Colonic mucosa (tissue), 4 donors: ENCODE results near the gene DCST1. TPM values are rescaled to one million over a fixed set of nuclear protein-coding genes. Genes with fewer than 3 reads are reported as not detected.

Experiments
- DNase-seq: peaks from one replicate; pipeline ENCODE4 v3.0.0-alpha.2; 2020
- H3K27ac ChIP-seq: fragments of 200-600 bp; one replicate; pipeline ENCODE4 v1.8.0; 2021
- H3K27me3 ChIP-seq: fragments of 200-600 bp; one replicate; pipeline ENCODE4 v1.8.0; 2021
- H3K36me3 ChIP-seq: fragments of 200-600 bp; one replicate; pipeline ENCODE4 v1.8.0; 2021
- H3K4me1 ChIP-seq: fragments of 200-600 bp; one replicate; pipeline ENCODE4 v1.8.0; 2021; ENCODE audit warnings: mild to moderate bottlenecking
- H3K4me3 ChIP-seq: fragments of 200-600 bp; one replicate; pipeline ENCODE4 v1.8.0; 2021
- H3K9ac ChIP-seq, 2 donors: one replicate each; pipeline ENCODE4 v1.7.0; 2013; ENCODE audit warnings: control low read depth in 2 of 2, low read depth in 2 of 2, low read length in 2 of 2
- H3K9me3 ChIP-seq: fragments of 200-600 bp; one replicate; pipeline ENCODE4 v1.8.0; 2021
- intact Hi-C: fragments of 100-400 bp; cut with DNase I; formaldehyde crosslinking; loops from one replicate; pipeline ENCODE4 v1.14.1; 2022
- total RNA-seq, 2 donors: library from RNA; stranded (reverse); fragmentation: NEBNext Ultra II Directional in 1 of 2; extraction: Animal tissue kit (Norgen Biotek cat#: 25700) in 1 of 2; gene quantifications; one replicate each; pipeline ENCODE4 v1.2.1, GENCODE V29; 2021
- TF ChIP-seq, protein P1 (sequence below): fragments of 200-600 bp; IDR thresholded peaks from one replicate; pipeline ENCODE4 v1.8.0; 2022; ENCODE audit warnings: antibody characterized with exemption, mild to moderate bottlenecking
- donor health status: healthy.
- donor health status: DM: no; HTN: no; CAD: no.
- donor health status: DM: no; HTN: no; CAD: no.

DCST1 gene
- total RNA-seq, 2 donors from 2014 or later = not detected

DNA sequence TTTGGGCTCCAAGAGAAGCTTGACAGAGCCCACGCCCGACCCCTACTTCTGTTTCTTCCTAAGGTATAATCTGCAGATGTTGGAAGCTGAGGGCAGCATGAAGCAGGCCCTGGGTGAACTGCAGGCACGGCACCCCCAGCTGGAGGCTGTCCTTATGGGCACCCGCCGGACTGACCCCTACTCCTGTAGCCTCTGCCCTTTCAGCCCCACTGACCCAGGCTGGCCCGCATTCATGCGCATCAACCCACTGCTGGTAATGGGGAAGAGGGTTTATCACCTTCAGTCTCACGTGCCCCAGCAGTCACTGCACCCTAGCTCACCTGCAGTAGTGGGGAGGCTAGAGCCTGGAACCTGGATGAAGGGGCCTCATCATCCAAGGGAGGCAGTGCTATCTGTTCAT is 43.3 kb upstream of the DCST1 start:
- no peaks in the 10 kb centered on the region for H3K4me1 ChIP-seq
- no peak overlapping the region for H3K4me3 ChIP-seq
- DNase-seq = no peak
- intact Hi-C loops = no loop called here
- peaks cover 7% of the 10 kb centered on the region for H3K36me3 ChIP-seq
- TF ChIP-seq, protein P1, sequence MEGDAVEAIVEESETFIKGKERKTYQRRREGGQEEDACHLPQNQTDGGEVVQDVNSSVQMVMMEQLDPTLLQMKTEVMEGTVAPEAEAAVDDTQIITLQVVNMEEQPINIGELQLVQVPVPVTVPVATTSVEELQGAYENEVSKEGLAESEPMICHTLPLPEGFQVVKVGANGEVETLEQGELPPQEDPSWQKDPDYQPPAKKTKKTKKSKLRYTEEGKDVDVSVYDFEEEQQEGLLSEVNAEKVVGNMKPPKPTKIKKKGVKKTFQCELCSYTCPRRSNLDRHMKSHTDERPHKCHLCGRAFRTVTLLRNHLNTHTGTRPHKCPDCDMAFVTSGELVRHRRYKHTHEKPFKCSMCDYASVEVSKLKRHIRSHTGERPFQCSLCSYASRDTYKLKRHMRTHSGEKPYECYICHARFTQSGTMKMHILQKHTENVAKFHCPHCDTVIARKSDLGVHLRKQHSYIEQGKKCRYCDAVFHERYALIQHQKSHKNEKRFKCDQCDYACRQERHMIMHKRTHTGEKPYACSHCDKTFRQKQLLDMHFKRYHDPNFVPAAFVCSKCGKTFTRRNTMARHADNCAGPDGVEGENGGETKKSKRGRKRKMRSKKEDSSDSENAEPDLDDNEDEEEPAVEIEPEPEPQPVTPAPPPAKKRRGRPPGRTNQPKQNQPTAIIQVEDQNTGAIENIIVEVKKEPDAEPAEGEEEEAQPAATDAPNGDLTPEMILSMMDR = no peak
- no peaks in the 10 kb centered on the region for H3K27me3 ChIP-seq
- no peak overlapping the region for H3K9ac ChIP-seq
- no peaks in the 10 kb centered on the region for H3K9me3 ChIP-seq
- H3K27ac ChIP-seq = no peak overlapping the region

DNA sequence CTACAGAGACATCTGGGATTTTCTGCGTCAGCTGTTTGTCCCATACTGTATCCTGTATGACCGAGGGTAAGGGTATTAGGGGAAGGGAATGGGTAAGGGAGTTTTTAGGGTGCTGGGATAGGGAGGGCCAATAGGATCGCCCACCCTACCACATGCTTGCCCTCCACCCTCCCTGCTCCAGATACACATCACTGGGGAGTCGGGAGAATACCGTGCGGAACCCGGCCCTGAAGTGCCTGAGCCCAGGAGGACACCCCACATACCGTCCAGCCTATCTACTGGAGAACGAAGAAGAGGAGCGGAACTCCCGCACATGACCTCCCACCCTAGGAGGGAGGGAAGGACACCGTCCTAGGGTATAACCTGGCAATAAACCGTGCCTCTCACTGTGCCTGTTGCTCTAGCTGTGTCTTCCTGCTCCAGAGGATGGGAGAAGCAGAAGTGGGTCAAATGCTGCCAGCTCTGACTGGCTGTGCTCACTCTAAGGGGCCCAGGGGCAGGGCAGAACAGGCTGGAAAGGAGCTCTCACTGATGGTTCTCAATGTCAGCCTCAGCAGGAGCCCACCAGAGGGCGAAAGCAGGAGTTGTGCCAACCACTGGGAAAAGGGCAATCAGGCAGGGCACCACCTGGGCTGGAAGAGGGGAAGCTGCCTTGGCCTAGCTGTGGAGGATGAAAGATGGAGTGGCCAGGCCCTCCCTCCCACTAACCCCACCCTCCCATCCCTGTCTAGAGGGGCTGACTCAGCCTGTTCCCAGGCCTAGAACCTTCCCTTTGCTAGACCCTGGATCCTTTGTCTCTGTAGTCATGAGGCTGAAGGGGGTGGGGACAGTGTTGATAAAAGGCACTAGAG is 40.7 kb upstream of the DCST1 start:
- H3K27ac ChIP-seq = no peak overlapping the region
- TF ChIP-seq, protein P1 = no peak

DNA sequence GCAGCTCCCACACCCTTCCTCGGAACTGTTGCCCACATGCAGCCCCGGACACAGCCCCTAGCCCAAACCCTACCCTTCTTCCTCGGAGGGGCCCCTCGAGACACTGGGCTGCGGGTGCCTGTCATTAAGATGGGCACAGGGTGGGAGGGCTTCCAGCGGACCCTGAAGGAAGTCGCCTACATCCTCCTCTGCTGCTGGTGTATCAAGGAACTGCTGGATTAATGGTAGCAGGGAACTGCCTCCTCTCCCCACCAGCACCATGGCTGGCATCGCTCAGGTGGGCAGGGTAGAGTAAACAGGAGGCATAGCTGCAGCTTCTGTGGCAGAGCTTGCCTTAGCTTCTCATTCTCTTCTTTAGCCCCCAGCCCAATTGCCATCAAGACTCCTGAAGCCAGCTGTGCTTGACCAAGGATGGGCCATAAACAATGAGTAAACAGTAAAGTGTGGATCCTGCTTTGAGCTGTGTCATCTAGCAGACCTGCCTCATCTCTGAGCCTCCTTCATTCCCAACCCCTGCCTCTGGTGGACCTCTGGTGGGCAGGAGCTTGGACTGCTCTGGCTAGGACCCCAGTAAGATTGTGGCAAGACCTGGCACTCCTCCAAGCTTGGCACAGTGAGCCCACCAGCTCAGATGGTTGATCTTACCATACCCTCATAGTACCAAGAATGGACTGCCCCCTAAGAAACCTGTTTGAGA is 39.9 kb upstream of the DCST1 start, which contains the start of gene LENEP:
Gene LENEP (plus strand): TSS at position 15 of the 697 bp plus-strand sequence. CDS start 22 bp downstream, at position 37.
- no peaks in the 10 kb centered on the region for H3K4me1 ChIP-seq
- intact Hi-C loops = no loop called here
- no peak for DNase-seq

More for the DNA sequence above, 40.7 kb upstream of the DCST1 start:
- Histone ChIP-seq H3K36me3 (peaks cover 7% of the 10 kb centered on the region), H3K9me3 (no peaks in the 10 kb centered on the region), H3K4me3 (no peak overlapping the region), H3K9ac (no peak overlapping the region), H3K4me1 (no peaks in the 10 kb centered on the region), H3K27me3 (no peaks in the 10 kb centered on the region)
- DNase-seq = no peak
- intact Hi-C loops = no loop called here

DNA sequence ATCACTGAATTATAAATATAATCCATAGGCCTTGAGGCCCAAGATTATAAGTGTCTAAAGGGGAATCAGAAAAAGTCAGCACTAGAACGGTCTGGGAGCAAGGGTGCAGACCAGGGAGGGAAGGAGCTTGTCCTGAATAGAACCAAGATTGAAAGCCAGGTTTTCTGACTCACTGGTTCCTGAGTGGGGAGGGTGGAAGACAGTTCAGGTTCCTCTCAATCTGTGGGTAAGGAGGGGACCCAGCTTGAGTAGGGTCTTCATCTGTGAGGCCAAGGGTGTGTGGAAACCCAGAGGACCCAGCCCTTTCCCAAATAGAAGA is 39.4 kb upstream of the DCST1 start:
- Histone ChIP-seq H3K27ac (no peak overlapping the region), H3K4me3 (no peak overlapping the region), H3K27me3 (no peaks in the 10 kb centered on the region), H3K4me1 (no peaks in the 10 kb centered on the region), H3K36me3 (no peaks in the 10 kb centered on the region), H3K9me3 (no peaks in the 10 kb centered on the region), H3K9ac (peak overlapping the region in 1 of 2 donors; percentile 21)
- TF ChIP-seq, protein P1 = no peak
- DNase-seq = no peak
- intact Hi-C loops = no loop called here

More for the DNA sequence above, 39.9 kb upstream of the DCST1 start, which contains the start of gene LENEP:
- peaks cover 2% of the 10 kb centered on the region for H3K36me3 ChIP-seq
- H3K9ac ChIP-seq = peak within 1 kb of the TSS in 1 of 2 donors; percentile 21
- H3K4me3 ChIP-seq = no peak within 1 kb of the TSS
- TF ChIP-seq, protein P1 = no peak
- no peaks in the 10 kb centered on the region for H3K27me3 ChIP-seq
- no peaks in the 10 kb centered on the region for H3K9me3 ChIP-seq
- H3K27ac ChIP-seq = no peak within 1 kb of the TSS

DNA sequence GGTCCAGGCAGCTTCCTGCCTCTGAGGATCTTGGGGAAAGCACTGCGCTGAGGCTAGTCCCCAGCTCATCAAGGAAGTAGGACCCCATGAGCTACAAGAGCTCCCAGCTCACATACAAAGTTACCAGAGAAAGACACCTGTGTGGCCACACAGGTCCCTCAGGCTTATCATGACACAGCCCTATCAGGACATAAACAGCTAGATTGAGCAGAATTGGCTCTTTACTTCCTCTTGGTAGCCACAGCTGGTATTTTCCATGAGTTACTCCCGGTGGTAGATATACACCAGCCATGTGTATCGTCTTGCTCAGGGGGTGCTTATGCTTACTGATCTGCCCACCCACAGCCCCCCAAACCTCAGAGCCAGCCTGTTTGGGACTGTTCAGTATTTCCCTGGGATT is 39.0 kb upstream of the DCST1 start:
- TF ChIP-seq, protein P1 = no peak
- H3K4me1 ChIP-seq = peaks cover 2% of the 10 kb centered on the region
- no peak overlapping the region for H3K4me3 ChIP-seq
- no peak overlapping the region for H3K27ac ChIP-seq
- DNase-seq = no peak
- H3K27me3 ChIP-seq = no peaks in the 10 kb centered on the region
- H3K9me3 ChIP-seq = no peaks in the 10 kb centered on the region
- H3K36me3 ChIP-seq = no peaks in the 10 kb centered on the region
- intact Hi-C loops = no loop called here
- peak overlapping the region in 1 of 2 donors; percentile 21 for H3K9ac ChIP-seq
